ENCODE results near the gene ADGRD2. TPM values are rescaled to one million over a fixed set of nuclear protein-coding genes. Genes with fewer than 3 reads are reported as not detected.

Gene ADGRD2
- total RNA-seq, 1 experiment from 2014 or later, result 1.5 TPM

DNA sequence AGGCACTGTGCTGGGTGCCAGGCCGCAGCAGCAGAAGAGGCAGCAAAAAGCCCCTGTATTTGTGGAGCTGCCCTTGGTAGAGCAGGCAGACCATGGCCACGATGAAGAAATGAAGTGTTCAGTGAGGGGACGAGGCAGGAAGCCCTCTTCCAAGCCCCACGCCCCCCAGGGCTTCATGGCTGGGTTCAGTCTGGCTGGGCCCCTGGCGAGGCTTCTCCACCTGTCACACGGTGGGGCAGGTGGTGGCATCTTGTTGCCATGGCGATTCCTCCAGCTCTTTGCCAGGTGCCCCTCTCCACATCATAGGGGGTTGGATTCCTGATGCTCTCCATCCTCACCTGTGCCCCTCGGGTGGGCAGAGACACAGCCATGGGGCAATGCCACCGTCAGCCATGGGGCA is 21.5 kb downstream of the ADGRD2 start:
- Histone ChIP-seq H3K4ac (ENCODE audit: low read depth, low read length) (no peak overlapping the region), H3K23me2 (ENCODE audit: insufficient read length, low read depth, low read length, poor library complexity, severe bottlenecking) (no peaks in the 10 kb centered on the region), H2BK20ac (ENCODE audit: low read depth, low read length, poor library complexity, severe bottlenecking) (no peak overlapping the region), H3K27ac (ENCODE audit: insufficient read length, low read depth, low read length) (no peak overlapping the region), H2BK5ac (ENCODE audit: insufficient read length, low read length) (no peak overlapping the region), H3K79me2 (ENCODE audit: insufficient read depth, low read length) (no peaks in the 10 kb centered on the region), H3K9ac (ENCODE audit: extremely low read depth, insufficient read length, low read length) (no peak overlapping the region), H2AK5ac (ENCODE audit: insufficient read length, low read length) (no peak overlapping the region), H3K23ac (ENCODE audit: insufficient read length, low read depth, low read length) (no peak overlapping the region), H3K14ac (ENCODE audit: insufficient read depth, low read length) (no peak overlapping the region), H4K91ac (ENCODE audit: insufficient read length, low read depth, low read length) (no peak overlapping the region), H2AFZ (ENCODE audit: low read length) (no peak overlapping the region), H3K79me1 (ENCODE audit: insufficient read depth, low read depth, low read length, poor library complexity, severe bottlenecking) (no peaks in the 10 kb centered on the region), H3K18ac (ENCODE audit: insufficient read length, low read depth, low read length) (no peak overlapping the region), H4K20me1 (ENCODE audit: control insufficient read depth, insufficient read depth, insufficient read length) (no peaks in the 10 kb centered on the region), H2BK120ac (ENCODE audit: low read depth, low read length, poor library complexity, severe bottlenecking) (no peak overlapping the region), H3K27me3 (ENCODE audit: insufficient read depth, low read length) (no peaks in the 10 kb centered on the region), H3T11ph (ENCODE audit: low read length) (no peak overlapping the region), H3K56ac (ENCODE audit: insufficient read length, low read depth, low read length) (no peak overlapping the region), H4K5ac (ENCODE audit: insufficient read length, low read depth, low read length) (no peak overlapping the region), H4K8ac (replicated peaks; ENCODE audit: insufficient read length, low read depth, low read length) (no peak overlapping the region), H3K4me2 (ENCODE audit: insufficient read depth, insufficient read length, low read length) (no peak overlapping the region), H2BK12ac (ENCODE audit: insufficient read length, low read depth, low read length) (no peak overlapping the region), H3K9me3 (ENCODE audit: control insufficient read depth, low read depth, low read length) (no peaks in the 10 kb centered on the region), H3K4me1 (ENCODE audit: insufficient read depth, low read length) (no peaks in the 10 kb centered on the region), H2BK15ac (ENCODE audit: low read depth, low read length) (no peak overlapping the region)
- no peak for DNase-seq
- H3K9me3 Mint-ChIP-seq, result no peaks in the 10 kb centered on the region
- peaks cover 0 to 12% of the 10 kb centered on the region in 2 experiments; a peak in 2 of 4 replicates for H3K4me1 Mint-ChIP-seq
- H3K27ac Mint-ChIP-seq, result no peak overlapping the region
- TF ChIP-seq, protein P1, sequence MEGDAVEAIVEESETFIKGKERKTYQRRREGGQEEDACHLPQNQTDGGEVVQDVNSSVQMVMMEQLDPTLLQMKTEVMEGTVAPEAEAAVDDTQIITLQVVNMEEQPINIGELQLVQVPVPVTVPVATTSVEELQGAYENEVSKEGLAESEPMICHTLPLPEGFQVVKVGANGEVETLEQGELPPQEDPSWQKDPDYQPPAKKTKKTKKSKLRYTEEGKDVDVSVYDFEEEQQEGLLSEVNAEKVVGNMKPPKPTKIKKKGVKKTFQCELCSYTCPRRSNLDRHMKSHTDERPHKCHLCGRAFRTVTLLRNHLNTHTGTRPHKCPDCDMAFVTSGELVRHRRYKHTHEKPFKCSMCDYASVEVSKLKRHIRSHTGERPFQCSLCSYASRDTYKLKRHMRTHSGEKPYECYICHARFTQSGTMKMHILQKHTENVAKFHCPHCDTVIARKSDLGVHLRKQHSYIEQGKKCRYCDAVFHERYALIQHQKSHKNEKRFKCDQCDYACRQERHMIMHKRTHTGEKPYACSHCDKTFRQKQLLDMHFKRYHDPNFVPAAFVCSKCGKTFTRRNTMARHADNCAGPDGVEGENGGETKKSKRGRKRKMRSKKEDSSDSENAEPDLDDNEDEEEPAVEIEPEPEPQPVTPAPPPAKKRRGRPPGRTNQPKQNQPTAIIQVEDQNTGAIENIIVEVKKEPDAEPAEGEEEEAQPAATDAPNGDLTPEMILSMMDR (conservative IDR thresholded peaks at IDR 0.05), result no peak
- peaks cover 16% of the 10 kb centered on the region for H3K27me3 Mint-ChIP-seq (ENCODE audit: low read depth)
- no peak overlapping the region for H3K4me3 Mint-ChIP-seq
- H3K36me3 Mint-ChIP-seq (ENCODE audit: insufficient read depth in 1 of 3, low read depth in 3 of 3), result no peaks in the 10 kb centered on the region
- WGBS (ENCODE audit: extremely low coverage, insufficient read length, low lambda C conversion rate), result no CpG with 5 or more reads among the region's 9 CpGs

Measured in H9 (cell line).